Loucy (cell line): Measurements from ENCODE around the gene NPSR1.
A peak's percentile ranks its signal among the peaks of the same experiment; 100 is the strongest.

Experiments used
- H2AFZ ChIP-seq: fragments of 200-600 bp; sonication (generic); 2 replicates; pipeline ENCODE4 v1.6.0; 2016; ENCODE audit warnings: antibody characterized with exemption, mild to moderate bottlenecking, low read length, moderate library complexity
- H3F3A ChIP-seq: fragments of 200-600 bp; 2 replicates; pipeline ENCODE4 v1.6.0; 2016; ENCODE audit warnings: antibody characterized with exemption, low read depth, mild to moderate bottlenecking
- H3K27me3 ChIP-seq: fragments of 200-600 bp; sonication (generic); 2 replicates; pipeline ENCODE4 v1.6.1; 2014; ENCODE audit warnings: low read length, mild to moderate bottlenecking; ENCODE audit not compliant: insufficient read depth, poor library complexity, severe bottlenecking
- H3K36me3 ChIP-seq: fragments of 200-600 bp; sonication (generic); 2 replicates; pipeline ENCODE4 v1.6.1; 2016; ENCODE audit warnings: low read length; ENCODE audit not compliant: insufficient read depth
- H3K4me1 ChIP-seq: fragments of 200-600 bp; sonication (generic); 2 replicates; pipeline ENCODE4 v1.5.1; 2014; ENCODE audit warnings: low read length, mild to moderate bottlenecking; ENCODE audit not compliant: insufficient read depth, poor library complexity, severe bottlenecking
- H3K4me2 ChIP-seq: fragments of 200-600 bp; sonication (generic); 2 replicates; pipeline ENCODE4 v1.6.0; 2014; ENCODE audit warnings: antibody characterized with exemption, low read length, low read depth, mild to moderate bottlenecking; ENCODE audit not compliant: poor library complexity, severe bottlenecking
- H3K4me3 ChIP-seq: fragments of 200-600 bp; sonication (generic); 2 replicates; pipeline ENCODE4 v1.5.1; 2014; ENCODE audit warnings: low read length, mild to moderate bottlenecking, mixed read lengths; ENCODE audit not compliant: poor library complexity, severe bottlenecking
- H3K79me2 ChIP-seq: fragments of 200-600 bp; sonication (generic); 2 replicates; pipeline ENCODE4 v1.6.1; 2014; ENCODE audit warnings: low read length; ENCODE audit not compliant: insufficient read depth
- H3K9ac ChIP-seq: fragments of 200-600 bp; sonication (generic); 2 replicates; pipeline ENCODE4 v1.6.0; 2014; ENCODE audit warnings: mild to moderate bottlenecking, low read depth, low read length, moderate library complexity; ENCODE audit not compliant: poor library complexity, severe bottlenecking
- H3K9me2 ChIP-seq: fragments of 200-600 bp; sonication (generic); replicated peaks from 2 replicates; pipeline ENCODE4 v1.6.1; 2016; ENCODE audit warnings: low read depth, low read length, mixed read lengths
- H3K9me3 ChIP-seq: fragments of 200-600 bp; sonication (generic); 2 replicates; pipeline ENCODE4 v1.6.1; 2014; ENCODE audit warnings: mild to moderate bottlenecking, antibody characterized with exemption, low read length, low read depth; ENCODE audit not compliant: insufficient read depth
- H4K20me1 ChIP-seq: fragments of 200-600 bp; sonication (generic); 2 replicates; pipeline ENCODE4 v1.6.0; 2014; ENCODE audit warnings: antibody characterized with exemption, low read length, mild to moderate bottlenecking; ENCODE audit not compliant: insufficient read depth, poor library complexity, severe bottlenecking
- EZH2phosphoT487 ChIP-seq: fragments of 200-600 bp; IDR thresholded peaks from 2 replicates; pipeline ENCODE4 v1.6.1; 2018; ENCODE audit warnings: antibody characterized with exemption, mild to moderate bottlenecking, moderate library complexity, borderline replicate concordance
- TF ChIP-seq, protein P1 (sequence below): fragments of 200-600 bp; sonication (generic); conservative IDR thresholded peaks from 2 replicates; pipeline ENCODE4 v1.5.1; 2014; ENCODE audit warnings: mild to moderate bottlenecking, antibody characterized with exemption, low read length

Gene NPSR1

DNA sequence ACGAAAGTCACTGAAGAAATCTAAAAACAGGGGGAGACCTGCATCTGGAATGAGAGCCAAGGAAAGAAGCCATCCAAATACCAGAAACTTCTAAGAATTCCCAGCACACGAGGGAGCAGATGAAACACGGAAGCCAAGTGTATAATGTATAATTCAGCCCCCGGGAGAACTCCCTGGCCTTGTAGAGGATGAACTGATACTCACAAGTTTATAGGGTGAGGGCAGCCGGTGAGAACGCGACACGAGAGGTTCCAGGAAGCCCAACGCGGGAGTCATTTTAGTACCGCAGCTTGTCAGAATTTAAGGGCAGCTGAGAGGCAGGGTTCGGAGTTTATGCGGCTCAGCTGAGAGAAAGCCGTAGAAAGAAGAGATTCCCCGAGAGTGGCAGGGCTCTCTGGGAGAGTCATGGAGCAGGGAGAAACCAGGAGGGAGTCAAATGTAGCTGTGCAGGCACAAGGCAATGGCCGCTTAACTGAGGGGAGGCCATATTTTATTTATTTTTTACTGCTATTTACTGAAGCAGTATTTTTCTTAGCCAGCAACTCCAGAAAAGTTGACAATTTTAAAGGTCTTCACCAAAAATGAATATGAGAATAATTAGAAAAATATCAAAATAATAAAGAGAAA lies 164.0 kb downstream of the NPSR1 start:
- no peak for TF ChIP-seq EZH2phosphoT487
- TF ChIP-seq, protein P1, sequence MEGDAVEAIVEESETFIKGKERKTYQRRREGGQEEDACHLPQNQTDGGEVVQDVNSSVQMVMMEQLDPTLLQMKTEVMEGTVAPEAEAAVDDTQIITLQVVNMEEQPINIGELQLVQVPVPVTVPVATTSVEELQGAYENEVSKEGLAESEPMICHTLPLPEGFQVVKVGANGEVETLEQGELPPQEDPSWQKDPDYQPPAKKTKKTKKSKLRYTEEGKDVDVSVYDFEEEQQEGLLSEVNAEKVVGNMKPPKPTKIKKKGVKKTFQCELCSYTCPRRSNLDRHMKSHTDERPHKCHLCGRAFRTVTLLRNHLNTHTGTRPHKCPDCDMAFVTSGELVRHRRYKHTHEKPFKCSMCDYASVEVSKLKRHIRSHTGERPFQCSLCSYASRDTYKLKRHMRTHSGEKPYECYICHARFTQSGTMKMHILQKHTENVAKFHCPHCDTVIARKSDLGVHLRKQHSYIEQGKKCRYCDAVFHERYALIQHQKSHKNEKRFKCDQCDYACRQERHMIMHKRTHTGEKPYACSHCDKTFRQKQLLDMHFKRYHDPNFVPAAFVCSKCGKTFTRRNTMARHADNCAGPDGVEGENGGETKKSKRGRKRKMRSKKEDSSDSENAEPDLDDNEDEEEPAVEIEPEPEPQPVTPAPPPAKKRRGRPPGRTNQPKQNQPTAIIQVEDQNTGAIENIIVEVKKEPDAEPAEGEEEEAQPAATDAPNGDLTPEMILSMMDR: no peak
- Histone ChIP-seq H4K20me1 (no peaks in the 10 kb centered on the region), H3F3A (no peaks in the 10 kb centered on the region), H3K79me2 (no peaks in the 10 kb centered on the region), H2AFZ (0 out of 2 replicates have a peak overlapping the region, but pooled peaks have one; percentile 12), H3K36me3 (no peaks in the 10 kb centered on the region), H3K9me3 (no peaks in the 10 kb centered on the region), H3K4me1 (no peaks in the 10 kb centered on the region), H3K27me3 (no peaks in the 10 kb centered on the region), H3K4me2 (no peak overlapping the region), H3K4me3 (no peak overlapping the region), H3K9me2 (no peaks in the 10 kb centered on the region), H3K9ac (no peak overlapping the region)

DNA sequence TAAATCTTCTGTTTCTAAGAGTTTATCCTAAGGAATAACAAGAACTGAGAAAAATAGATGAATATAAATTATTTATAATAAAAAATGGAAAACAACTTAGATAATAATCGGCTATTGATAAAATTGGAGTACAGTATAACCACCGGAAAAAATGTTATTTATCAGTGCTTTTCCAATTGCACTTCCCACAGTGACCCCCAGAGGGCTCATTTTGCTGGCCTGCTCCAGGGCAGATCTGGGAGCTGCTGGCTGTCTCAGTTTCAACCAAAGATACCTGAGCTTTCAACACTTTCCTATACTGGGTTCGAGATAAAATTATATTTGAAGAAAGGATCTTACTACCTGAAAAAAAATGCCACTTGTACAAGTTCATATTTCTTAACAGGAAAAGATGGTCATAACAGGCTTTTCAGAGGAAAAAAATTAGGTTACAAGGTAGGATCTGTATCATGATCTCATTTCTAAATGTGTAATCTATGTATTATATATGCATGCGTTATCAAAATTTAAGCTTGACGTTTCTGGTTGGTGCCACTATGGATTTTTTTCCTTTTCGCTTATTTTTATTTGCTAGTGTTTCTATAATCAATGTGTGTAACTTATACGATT lies 165.7 kb downstream of the NPSR1 start:
- no peak overlapping the region for H3K9ac ChIP-seq
- H3K4me2 ChIP-seq: no peak overlapping the region
- no peaks in the 10 kb centered on the region for H3K36me3 ChIP-seq
- H3K9me3 ChIP-seq: no peaks in the 10 kb centered on the region
- TF ChIP-seq, protein P1: peak; percentile 85
- TF ChIP-seq EZH2phosphoT487: no peak
- H3K4me3 ChIP-seq: no peak overlapping the region
- no peaks in the 10 kb centered on the region for H4K20me1 ChIP-seq
- no peak overlapping the region for H2AFZ ChIP-seq
- no peaks in the 10 kb centered on the region for H3K9me2 ChIP-seq
- no peaks in the 10 kb centered on the region for H3K27me3 ChIP-seq
- H3K79me2 ChIP-seq: no peaks in the 10 kb centered on the region
- no peaks in the 10 kb centered on the region for H3K4me1 ChIP-seq
- no peaks in the 10 kb centered on the region for H3F3A ChIP-seq

DNA sequence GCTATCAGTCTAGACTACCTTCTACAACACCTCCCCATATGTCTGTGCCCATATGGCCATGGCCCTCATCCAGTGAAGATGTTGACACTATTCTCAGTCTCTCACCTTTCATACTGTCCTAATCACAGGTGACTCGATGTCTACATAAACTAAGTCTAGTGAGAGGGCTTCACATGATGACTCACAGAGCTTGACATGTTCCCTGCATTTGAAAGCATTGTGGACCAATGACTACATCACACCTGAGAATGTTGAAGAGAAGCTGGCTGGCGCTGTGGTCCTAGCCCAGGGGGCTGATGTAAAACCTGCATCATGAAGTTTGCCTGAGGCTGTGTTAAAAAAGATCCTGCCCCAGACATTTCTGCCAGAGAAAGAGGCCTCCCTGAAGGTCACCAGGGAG lies 167.2 kb downstream of the NPSR1 start:
- Histone ChIP-seq H3K4me2 (no peak overlapping the region), H3K36me3 (no peaks in the 10 kb centered on the region), H2AFZ (no peak overlapping the region), H3K9ac (no peak overlapping the region), H3K4me3 (no peak overlapping the region), H3F3A (no peaks in the 10 kb centered on the region), H3K4me1 (no peaks in the 10 kb centered on the region), H4K20me1 (no peaks in the 10 kb centered on the region), H3K9me2 (no peaks in the 10 kb centered on the region), H3K27me3 (no peaks in the 10 kb centered on the region), H3K9me3 (no peaks in the 10 kb centered on the region), H3K79me2 (no peaks in the 10 kb centered on the region)
- TF ChIP-seq, protein P1: no peak
- no peak for TF ChIP-seq EZH2phosphoT487
